Naive B cell (primary cell): ENCODE results near the gene LEMD3. TPM values are rescaled to one million over a fixed set of nuclear protein-coding genes. Genes with fewer than 3 reads are reported as not detected.

Source experiments
- ATAC-seq, 2 donors: fragments of 150-1000 bp; cut with Tn5 transposase; 2 replicates each; pipeline ENCODE4 v1.10.0; 2021; ENCODE audit warnings: low read depth in 2 of 2, mild to moderate bottlenecking in 2 of 2, moderate library complexity in 2 of 2
- DNase-seq: peaks from one replicate; pipeline ENCODE4 v3.0.0; 2022
- H3K27ac Mint-ChIP-seq, 6 donors: one replicate each; pipeline ENCODE4 v1.8.0; 2020 to 2022; ENCODE audit warnings: mild to moderate bottlenecking in 6 of 6, mixed read lengths in 6 of 6, moderate library complexity in 5 of 6, inconsistent platforms in 2 of 6
- H3K27me3 Mint-ChIP-seq, 3 donors: one replicate each; pipeline ENCODE4 v1.8.0; 2021 to 2022; ENCODE audit warnings: mixed read lengths in 3 of 3, mild to moderate bottlenecking in 1 of 3
- H3K36me3 Mint-ChIP-seq, 2 donors: one replicate each; pipeline ENCODE4 v1.8.0; 2020 to 2022; ENCODE audit warnings: mixed read lengths in 2 of 2, inconsistent platforms in 1 of 2, mild to moderate bottlenecking in 1 of 2
- H3K4me1 Mint-ChIP-seq, 3 donors: one replicate each; pipeline ENCODE4 v1.8.0; 2020 to 2022; ENCODE audit warnings: mixed read lengths in 3 of 3, inconsistent platforms in 1 of 3, mild to moderate bottlenecking in 1 of 3, moderate library complexity in 1 of 3
- H3K4me3 Mint-ChIP-seq, 8 donors: one replicate each; pipeline ENCODE4 v1.8.0; 2020 to 2022; ENCODE audit warnings: mild to moderate bottlenecking in 8 of 8, mixed read lengths in 8 of 8, moderate library complexity in 8 of 8, inconsistent platforms in 2 of 8
- H3K9me3 Mint-ChIP-seq, 7 donors: one replicate each; pipeline ENCODE4 v1.8.0; 2020 to 2022; ENCODE audit warnings: mixed read lengths in 7 of 7, mild to moderate bottlenecking in 5 of 7, inconsistent platforms in 2 of 7, moderate library complexity in 1 of 7
- polyA plus RNA-seq, 6 donors: library from polyadenylated mRNA; unstranded; fragments of 300-500 nt; fragmentation: Illumina TruSeq; gene quantifications; one replicate each; pipeline ENCODE4 v1.2.3, GENCODE V29; 2021; ENCODE audit warnings: low read depth in 6 of 6

LEMD3 gene
- polyA plus RNA-seq, 6 donors from 2014 or later, result 23.1 to 53.9 (median 41.2) TPM

GRCh38 chr12:65152012-65152411 is 17.4 kb upstream of the LEMD3 start:
- no peak overlapping the region for H3K4me3 Mint-ChIP-seq
- peaks cover 11 to 16% (median 11%) of the 10 kb centered on the region in 3 donors for H3K4me1 Mint-ChIP-seq
- no peaks in the 10 kb centered on the region for H3K9me3 Mint-ChIP-seq
- no peak overlapping the region for H3K27ac Mint-ChIP-seq
- H3K27me3 Mint-ChIP-seq, result peaks cover 0 to 15% (median 13%) of the 10 kb centered on the region in 3 donors
- DNase-seq (no peak), ATAC-seq (no peak)
- no peaks in the 10 kb centered on the region for H3K36me3 Mint-ChIP-seq

- peaks cover 0 to 15% (median 13%) of the 10 kb centered on the region in 3 donors for H3K27me3 Mint-ChIP-seq
- H3K36me3 Mint-ChIP-seq, result no peaks in the 10 kb centered on the region
- ATAC-seq (no peak), DNase-seq (no peak)
- no peak overlapping the region for H3K4me3 Mint-ChIP-seq
- no peaks in the 10 kb centered on the region for H3K9me3 Mint-ChIP-seq
- H3K27ac Mint-ChIP-seq, result no peak overlapping the region
- H3K4me1 Mint-ChIP-seq, result peaks cover 11 to 16% (median 12%) of the 10 kb centered on the region in 3 donors
These were observed 16.8 kb upstream of the LEMD3 start for GRCh38 chr12:65152596-65152995.

- DNase-seq (no peak), ATAC-seq (no peak)
- H3K27me3 Mint-ChIP-seq, result peaks cover 5 to 17% (median 14%) of the 10 kb centered on the region in 3 donors
- H3K4me3 Mint-ChIP-seq, result peak overlapping the region in 3 of 8 donors; percentile 21 to 47 (median 47)
- no peaks in the 10 kb centered on the region for H3K36me3 Mint-ChIP-seq
- H3K4me1 Mint-ChIP-seq, result peaks cover 11 to 16% (median 12%) of the 10 kb centered on the region in 3 donors
- peak overlapping the region in 3 of 6 donors; percentile 41 to 70 (median 56) for H3K27ac Mint-ChIP-seq
- no peaks in the 10 kb centered on the region for H3K9me3 Mint-ChIP-seq
These were observed 13.6 kb upstream of the LEMD3 start for GRCh38 chr12:65155784-65156183.

- peaks cover 11 to 16% (median 12%) of the 10 kb centered on the region in 3 donors for H3K4me1 Mint-ChIP-seq
- H3K4me3 Mint-ChIP-seq, result peak overlapping the region in 7 of 8 donors; percentile 3 to 67 (median 47)
- no peaks in the 10 kb centered on the region for H3K9me3 Mint-ChIP-seq
- ATAC-seq (peak; percentile 74 to 85), DNase-seq (peak; percentile 27)
- peaks cover 9 to 17% (median 16%) of the 10 kb centered on the region in 3 donors for H3K27me3 Mint-ChIP-seq
- H3K36me3 Mint-ChIP-seq, result no peaks in the 10 kb centered on the region
- peak overlapping the region; percentile 7 to 70 (median 53) for H3K27ac Mint-ChIP-seq
These were observed 13.0 kb upstream of the LEMD3 start for GRCh38 chr12:65156366-65156841.

GRCh38 chr12:65157091-65157490 is 12.3 kb upstream of the LEMD3 start:
- Mint-ChIP-seq H3K4me3 (peak overlapping the region in 3 of 8 donors; percentile 42 to 47 (median 47)), H3K9me3 (no peaks in the 10 kb centered on the region), H3K27me3 (peaks cover 13 to 16% (median 15%) of the 10 kb centered on the region in 3 donors), H3K27ac (peak overlapping the region; percentile 7 to 70 (median 36)), H3K4me1 (peaks cover 11 to 16% (median 12%) of the 10 kb centered on the region in 3 donors), H3K36me3 (no peaks in the 10 kb centered on the region)
- ATAC-seq, result no peak
- DNase-seq, result no peak

- Mint-ChIP-seq H3K27me3 (peaks cover 16 to 22% (median 20%) of the 10 kb centered on the region in 3 donors), H3K4me1 (no peaks in the 10 kb centered on the region), H3K9me3 (no peaks in the 10 kb centered on the region), H3K36me3 (no peaks in the 10 kb centered on the region), H3K27ac (no peak overlapping the region), H3K4me3 (peak overlapping the region in 1 of 8 donors; percentile 7)
- no peak for ATAC-seq
- no peak for DNase-seq
These were observed 6.8 kb upstream of the LEMD3 start for GRCh38 chr12:65162609-65163008.

- H3K4me1 Mint-ChIP-seq, result peaks cover 0 to 3% (median 2%) of the 10 kb centered on the region in 3 donors
- H3K27me3 Mint-ChIP-seq, result peaks cover 16 to 22% (median 20%) of the 10 kb centered on the region in 3 donors
- H3K36me3 Mint-ChIP-seq, result no peaks in the 10 kb centered on the region
- DNase-seq (no peak), ATAC-seq (no peak)
- no peak overlapping the region for H3K27ac Mint-ChIP-seq
- no peak overlapping the region for H3K4me3 Mint-ChIP-seq
- no peaks in the 10 kb centered on the region for H3K9me3 Mint-ChIP-seq
These were observed 5.1 kb upstream of the LEMD3 start for GRCh38 chr12:65164244-65164643.

- Mint-ChIP-seq H3K36me3 (no peaks in the 10 kb centered on the region), H3K4me1 (peaks cover 0 to 5% (median 4%) of the 10 kb centered on the region in 3 donors), H3K4me3 (no peak overlapping the region), H3K27me3 (peaks cover 13 to 22% (median 20%) of the 10 kb centered on the region in 3 donors), H3K9me3 (no peaks in the 10 kb centered on the region), H3K27ac (no peak overlapping the region)
- ATAC-seq, result no peak
- no peak for DNase-seq
These were observed 4.6 kb upstream of the LEMD3 start for GRCh38 chr12:65164774-65165173.

GRCh38 chr12:65168681-65169319 is 583 bp upstream of the LEMD3 start:
- peak overlapping the region; percentile 98 to 100 (median 99) for H3K27ac Mint-ChIP-seq

GRCh38 chr12:65170209-65170881 is 962 bp downstream of the LEMD3 start:
- Mint-ChIP-seq H3K27ac (peak overlapping the region; percentile 84 to 99 (median 97)), H3K9me3 (no peaks in the 10 kb centered on the region), H3K36me3 (no peaks in the 10 kb centered on the region), H3K4me1 (peaks cover 24 to 35% (median 25%) of the 10 kb centered on the region in 3 donors), H3K27me3 (peaks cover 0 to 4% (median 0%) of the 10 kb centered on the region in 3 donors), H3K4me3 (peak overlapping the region; percentile 94 to 100 (median 97))
- peak; percentile 23 to 31 for ATAC-seq
- DNase-seq, result peak; percentile 57

More at GRCh38 chr12:65168681-65169319, 583 bp upstream of the LEMD3 start:
- Mint-ChIP-seq H3K9me3 (no peaks in the 10 kb centered on the region), H3K36me3 (no peaks in the 10 kb centered on the region), H3K4me1 (peaks cover 24 to 35% (median 25%) of the 10 kb centered on the region in 3 donors), H3K4me3 (peak overlapping the region; percentile 94 to 100 (median 99)), H3K27me3 (peaks cover 0 to 4% (median 0%) of the 10 kb centered on the region in 3 donors)
- ATAC-seq (peak; percentile 1 to 12), DNase-seq (no peak)

- Mint-ChIP-seq H3K4me1 (peaks cover 24 to 35% (median 25%) of the 10 kb centered on the region in 3 donors), H3K36me3 (no peaks in the 10 kb centered on the region), H3K27me3 (no peaks in the 10 kb centered on the region), H3K9me3 (no peaks in the 10 kb centered on the region), H3K4me3 (peak overlapping the region; percentile 94 to 100 (median 97)), H3K27ac (peak overlapping the region in 5 of 6 donors; percentile 64 to 99 (median 97))
- ATAC-seq (no peak), DNase-seq (no peak)
These were observed 1.7 kb downstream of the LEMD3 start for GRCh38 chr12:65171073-65171472.

- no peaks in the 10 kb centered on the region for H3K27me3 Mint-ChIP-seq
- peaks cover 24 to 35% (median 25%) of the 10 kb centered on the region in 3 donors for H3K4me1 Mint-ChIP-seq
- no peaks in the 10 kb centered on the region for H3K9me3 Mint-ChIP-seq
- peak overlapping the region; percentile 64 to 100 (median 86) for H3K4me3 Mint-ChIP-seq
- peak overlapping the region in 3 of 6 donors; percentile 37 to 65 (median 40) for H3K27ac Mint-ChIP-seq
- DNase-seq, result no peak
- no peaks in the 10 kb centered on the region for H3K36me3 Mint-ChIP-seq
- ATAC-seq, result no peak
These were observed 2.5 kb downstream of the LEMD3 start for GRCh38 chr12:65171870-65172269.

GRCh38 chr12:65175385-65175784 is 6.0 kb downstream of the LEMD3 start:
- H3K27ac Mint-ChIP-seq, result no peak overlapping the region
- H3K4me3 Mint-ChIP-seq, result no peak overlapping the region
- H3K4me1 Mint-ChIP-seq, result peaks cover 20 to 32% (median 25%) of the 10 kb centered on the region in 3 donors
- ATAC-seq (no peak), DNase-seq (no peak)
- no peaks in the 10 kb centered on the region for H3K27me3 Mint-ChIP-seq
- H3K36me3 Mint-ChIP-seq, result no peaks in the 10 kb centered on the region
- no peaks in the 10 kb centered on the region for H3K9me3 Mint-ChIP-seq
